ENCODE results near the gene IQCB1. TPM values are rescaled to one million over a fixed set of nuclear protein-coding genes. Genes with fewer than 3 reads are reported as not detected.

IQCB1 gene, protein sequence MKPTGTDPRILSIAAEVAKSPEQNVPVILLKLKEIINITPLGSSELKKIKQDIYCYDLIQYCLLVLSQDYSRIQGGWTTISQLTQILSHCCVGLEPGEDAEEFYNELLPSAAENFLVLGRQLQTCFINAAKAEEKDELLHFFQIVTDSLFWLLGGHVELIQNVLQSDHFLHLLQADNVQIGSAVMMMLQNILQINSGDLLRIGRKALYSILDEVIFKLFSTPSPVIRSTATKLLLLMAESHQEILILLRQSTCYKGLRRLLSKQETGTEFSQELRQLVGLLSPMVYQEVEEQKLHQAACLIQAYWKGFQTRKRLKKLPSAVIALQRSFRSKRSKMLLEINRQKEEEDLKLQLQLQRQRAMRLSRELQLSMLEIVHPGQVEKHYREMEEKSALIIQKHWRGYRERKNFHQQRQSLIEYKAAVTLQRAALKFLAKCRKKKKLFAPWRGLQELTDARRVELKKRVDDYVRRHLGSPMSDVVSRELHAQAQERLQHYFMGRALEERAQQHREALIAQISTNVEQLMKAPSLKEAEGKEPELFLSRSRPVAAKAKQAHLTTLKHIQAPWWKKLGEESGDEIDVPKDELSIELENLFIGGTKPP
- 53.7 and 89.6 TPM in 2 replicates for total RNA-seq (ENCODE audit: low replicate concordance)

DNA sequence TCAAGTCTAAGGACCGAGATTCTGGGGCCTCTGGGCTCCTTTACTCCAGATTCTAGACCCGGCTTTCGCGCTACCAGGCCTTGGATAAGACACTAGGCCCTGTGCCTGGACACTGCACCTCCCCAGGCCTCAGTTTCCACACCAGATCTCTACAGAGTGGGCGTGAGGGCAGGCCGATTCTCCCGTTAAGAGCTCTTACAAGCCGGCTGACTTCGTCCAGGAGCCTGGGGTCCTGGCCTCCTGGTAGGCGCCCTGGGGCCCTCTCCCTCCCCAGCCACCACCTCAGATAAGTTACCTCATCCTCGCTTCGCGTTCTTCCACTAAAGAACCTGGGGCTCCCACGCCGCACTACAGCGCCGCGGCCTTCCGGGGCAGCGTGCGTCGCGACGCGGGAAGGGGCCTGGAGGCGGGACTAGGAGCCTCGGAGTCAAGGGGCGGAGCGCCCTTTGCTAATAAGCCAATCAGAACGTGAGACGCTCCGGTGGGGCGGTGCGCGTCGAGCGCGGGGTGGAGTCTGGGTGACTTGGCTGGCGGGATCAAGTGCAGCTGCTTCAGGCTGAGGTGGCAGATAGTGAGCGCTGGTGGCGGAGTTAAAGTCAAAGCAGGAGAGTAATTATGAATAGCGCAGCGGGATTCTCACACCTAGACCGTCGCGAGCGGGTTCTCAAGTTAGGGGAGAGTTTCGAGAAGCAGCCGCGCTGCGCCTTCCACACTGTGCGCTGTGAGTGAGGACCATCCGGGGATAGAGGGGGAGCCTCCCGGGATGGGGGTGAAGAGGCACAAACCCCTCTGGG lies at the start of gene IQCB1, which contains the start of gene EAF2:
IQCB1 (minus strand) TSS at position 390 of the 794 bp plus-strand sequence. CDS start 6,100 bp downstream, outside the sequence.
EAF2 (plus strand) TSS at position 539 of the 794 bp plus-strand sequence; CDS start at position 616, 77 bp downstream.
- Histone ChIP-seq H3K9me3 (ENCODE audit: low read depth) (no peaks in the 10 kb centered on the region), H3K4me3 (peak within 1 kb of the TSS; percentile 76), H3F3A (ENCODE audit: low read depth) (no peaks in the 10 kb centered on the region), H3K27ac (no peak within 1 kb of the TSS), H3K4me1 (peaks cover 14% of the 10 kb centered on the region), H3K4me2 (peak within 1 kb of the TSS; percentile 76), H3K79me2 (ENCODE audit: low read depth) (peaks cover 30% of the 10 kb centered on the region), H3K9ac (peak within 1 kb of the TSS; percentile 51), H3K27me3 (peaks cover 20% of the 10 kb centered on the region), H3K36me3 (peaks cover 17% of the 10 kb centered on the region), H2AFZ (replicated peaks) (peak within 1 kb of the TSS; percentile 98), H4K20me1 (ENCODE audit: low read depth) (no peaks in the 10 kb centered on the region)
- Mint-ChIP-seq H3K4me3 (peak within 1 kb of the TSS; percentile 94), H3K9me3 (no peaks in the 10 kb centered on the region), H3K27ac (peak within 1 kb of the TSS; percentile 87), H3K36me3 (peaks cover 15% of the 10 kb centered on the region), H3K4me1 (peaks cover 13% of the 10 kb centered on the region), H3K27me3 (ENCODE audit: insufficient read depth, low read depth) (no peaks in the 10 kb centered on the region)
- DNase-seq (ENCODE audit: low spot score): peak; percentile 97
- TF ChIP-seq EZH2 (IDR thresholded peaks at IDR 0.05) (peak; percentile 2), EZH2phosphoT487 (IDR thresholded peaks at IDR 0.05) (no peak)
- TF ChIP-seq, protein P1, sequence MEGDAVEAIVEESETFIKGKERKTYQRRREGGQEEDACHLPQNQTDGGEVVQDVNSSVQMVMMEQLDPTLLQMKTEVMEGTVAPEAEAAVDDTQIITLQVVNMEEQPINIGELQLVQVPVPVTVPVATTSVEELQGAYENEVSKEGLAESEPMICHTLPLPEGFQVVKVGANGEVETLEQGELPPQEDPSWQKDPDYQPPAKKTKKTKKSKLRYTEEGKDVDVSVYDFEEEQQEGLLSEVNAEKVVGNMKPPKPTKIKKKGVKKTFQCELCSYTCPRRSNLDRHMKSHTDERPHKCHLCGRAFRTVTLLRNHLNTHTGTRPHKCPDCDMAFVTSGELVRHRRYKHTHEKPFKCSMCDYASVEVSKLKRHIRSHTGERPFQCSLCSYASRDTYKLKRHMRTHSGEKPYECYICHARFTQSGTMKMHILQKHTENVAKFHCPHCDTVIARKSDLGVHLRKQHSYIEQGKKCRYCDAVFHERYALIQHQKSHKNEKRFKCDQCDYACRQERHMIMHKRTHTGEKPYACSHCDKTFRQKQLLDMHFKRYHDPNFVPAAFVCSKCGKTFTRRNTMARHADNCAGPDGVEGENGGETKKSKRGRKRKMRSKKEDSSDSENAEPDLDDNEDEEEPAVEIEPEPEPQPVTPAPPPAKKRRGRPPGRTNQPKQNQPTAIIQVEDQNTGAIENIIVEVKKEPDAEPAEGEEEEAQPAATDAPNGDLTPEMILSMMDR (IDR thresholded peaks at IDR 0.05): peak; percentile 9

DNA sequence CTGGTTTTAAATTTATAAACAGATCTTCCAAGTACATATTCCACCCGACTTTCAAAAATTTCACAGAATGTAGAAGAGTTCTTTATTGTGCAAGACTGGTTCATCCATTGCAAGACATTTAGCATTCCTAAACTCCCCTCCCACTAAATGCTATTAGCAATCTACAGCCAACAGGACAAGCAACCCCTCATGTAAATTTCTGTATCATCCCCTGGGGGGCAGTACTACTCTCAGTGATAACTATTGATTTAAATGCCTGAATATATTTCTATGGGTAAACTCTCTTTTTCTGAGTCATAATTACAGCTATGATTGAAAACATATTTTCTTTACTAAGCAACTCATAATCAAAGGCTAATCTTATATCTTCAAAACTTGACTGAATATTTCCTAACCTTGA lies 48.6 kb upstream of the IQCB1 start:
- Histone ChIP-seq H3K9me3 (ENCODE audit: low read depth) (no peaks in the 10 kb centered on the region), H3F3A (ENCODE audit: low read depth) (no peaks in the 10 kb centered on the region), H3K27ac (no peak overlapping the region), H2AFZ (replicated peaks) (no peak overlapping the region), H3K36me3 (no peaks in the 10 kb centered on the region), H3K27me3 (no peaks in the 10 kb centered on the region), H3K4me3 (no peak overlapping the region), H3K4me2 (no peak overlapping the region), H3K9ac (no peak overlapping the region), H3K4me1 (no peaks in the 10 kb centered on the region), H4K20me1 (ENCODE audit: low read depth) (no peaks in the 10 kb centered on the region), H3K79me2 (ENCODE audit: low read depth) (no peaks in the 10 kb centered on the region)
- Mint-ChIP-seq H3K36me3 (no peaks in the 10 kb centered on the region), H3K27me3 (ENCODE audit: insufficient read depth, low read depth) (peaks cover 3% of the 10 kb centered on the region), H3K27ac (no peak overlapping the region), H3K4me1 (no peaks in the 10 kb centered on the region), H3K4me3 (no peak overlapping the region), H3K9me3 (no peaks in the 10 kb centered on the region)
- DNase-seq (ENCODE audit: low spot score): peak; percentile 49
- TF ChIP-seq EZH2 (IDR thresholded peaks at IDR 0.05): no peak
- TF ChIP-seq, protein P1 (IDR thresholded peaks at IDR 0.05): peak; percentile 65

DNA sequence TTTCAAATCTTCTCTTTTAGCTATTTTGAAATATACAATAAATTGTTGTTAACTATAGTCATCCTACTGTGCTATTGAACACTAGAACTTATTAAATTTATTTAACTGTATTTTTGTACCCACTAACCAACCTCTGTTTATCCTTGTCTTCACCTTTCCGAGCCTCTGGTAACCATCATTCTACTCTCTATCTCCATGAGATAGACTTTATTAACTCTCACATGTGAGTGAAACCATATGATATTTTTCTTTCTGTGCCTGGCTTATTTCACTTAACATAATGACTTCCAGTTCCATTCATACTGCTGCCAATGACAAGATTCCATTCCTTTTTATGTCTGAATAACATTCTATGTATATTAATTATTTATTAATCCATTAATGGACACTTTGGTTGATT lies 43.6 kb upstream of the IQCB1 start:
- Histone ChIP-seq H3K4me3 (no peak overlapping the region), H3K4me2 (no peak overlapping the region), H4K20me1 (ENCODE audit: low read depth) (no peaks in the 10 kb centered on the region), H3F3A (ENCODE audit: low read depth) (no peaks in the 10 kb centered on the region), H2AFZ (replicated peaks) (no peak overlapping the region), H3K9ac (no peak overlapping the region), H3K79me2 (ENCODE audit: low read depth) (no peaks in the 10 kb centered on the region), H3K36me3 (no peaks in the 10 kb centered on the region), H3K4me1 (no peaks in the 10 kb centered on the region), H3K27ac (no peak overlapping the region), H3K9me3 (ENCODE audit: low read depth) (no peaks in the 10 kb centered on the region), H3K27me3 (no peaks in the 10 kb centered on the region)
- no peak overlapping the region for H3K4me3 Mint-ChIP-seq
- H3K36me3 Mint-ChIP-seq: no peaks in the 10 kb centered on the region
- H3K9me3 Mint-ChIP-seq: no peaks in the 10 kb centered on the region
- TF ChIP-seq EZH2 (IDR thresholded peaks at IDR 0.05) (no peak), EZH2phosphoT487 (IDR thresholded peaks at IDR 0.05) (no peak)
- TF ChIP-seq, protein P1 (IDR thresholded peaks at IDR 0.05): no peak
- no peak for DNase-seq (ENCODE audit: low spot score)
- H3K27me3 Mint-ChIP-seq (ENCODE audit: insufficient read depth, low read depth): peaks cover 2% of the 10 kb centered on the region
- H3K4me1 Mint-ChIP-seq: no peaks in the 10 kb centered on the region
- no peak overlapping the region for H3K27ac Mint-ChIP-seq

Measured in neural progenitor cell (in vitro differentiated cells).